A549 (cell line): ENCODE measurements around the gene GPR17. TPM values are rescaled to one million over a fixed set of nuclear protein-coding genes. Genes with fewer than 3 reads are reported as not detected.

Experiments
- ATAC-seq, 2 experiments: fragments of 200-7000 bp in 1 of 2; fragments of >200 bp in 1 of 2; cut with Nextera tagmentation in 1 of 2; cut with Tn5 transposase in 1 of 2; 3 replicates each; pipeline versions ENCODE4 v1.8.0 to v1.9.1; 2018 to 2020; ENCODE audit warnings: mild to moderate bottlenecking in 1 of 2, moderate library complexity in 1 of 2
- CTCF ChIA-PET: fragments of 300-600 bp; sonication (Branson Sonifier 250); formaldehyde crosslinking; extraction: SDS; loops from one replicate; lab custom pipeline; 2021; ENCODE audit warnings: antibody characterized with exemption, inconsistent platforms; lab: Yijun Ruan, JAX
- POLR2A ChIA-PET: fragments of 350-600 bp; formaldehyde crosslinking; extraction: SDS; loops from one replicate; lab custom pipeline; 2021; ENCODE audit warnings: antibody characterized with exemption, inconsistent platforms; lab: Yijun Ruan, JAX
- DNase-seq, 2 experiments: peaks; one replicate each; pipeline versions ENCODE4 v3.0.0 to v3.0.0-alpha.2; 2011 to 2016; ENCODE audit warnings: low read depth in 1 of 2, low spot score in 1 of 2
- FAIRE-seq: peaks from 2 replicates; lab custom pipeline; 2011; peaks lifted over from hg19 to GRCh38; lab: Jason Lieb, UNC
- H3K27ac ChIP-seq, 2 experiments: fragments of >200 bp; sonication (Bioruptor Twin); formaldehyde crosslinking; 3 replicates each; pipeline ENCODE4 v1.5.1; 2016 to 2017
- H3K4me1 ChIP-seq: fragments of >200 bp; sonication (Bioruptor Twin); formaldehyde crosslinking; 3 replicates; pipeline ENCODE4 v1.6.1; 2016
- H3K4me2 ChIP-seq: fragments of >200 bp; sonication (Bioruptor Twin); formaldehyde crosslinking; 3 replicates; pipeline ENCODE4 v1.6.1; 2016
- H3K4me3 ChIP-seq: fragments of >200 bp; sonication (Bioruptor Twin); formaldehyde crosslinking; 3 replicates; pipeline ENCODE4 v1.5.1; 2016
- H3K9me3 ChIP-seq: fragments of >200 bp; sonication (Bioruptor Twin); formaldehyde crosslinking; 3 replicates; pipeline ENCODE4 v1.6.1; 2016
- CBX2 ChIP-seq: fragments of 200-600 bp; sonication (generic); IDR thresholded peaks from 2 replicates; pipeline ENCODE4 v1.6.1; 2016; ENCODE audit warnings: low read depth, mild to moderate bottlenecking, borderline replicate concordance
- CBX8 ChIP-seq: fragments of 200-600 bp; sonication (generic); IDR thresholded peaks from 2 replicates; pipeline ENCODE4 v1.6.1; 2016
- CEBPB ChIP-seq, 2 experiments: fragments of >200 bp in 1 of 2; sonication (Bioruptor Twin) in 1 of 2; formaldehyde crosslinking in 1 of 2; IDR thresholded peaks; 2 replicates each; pipeline ENCODE4 v1.6.1; 2012 to 2016
- CHD2 ChIP-seq: fragments of 150-350 bp; IDR thresholded peaks from 2 replicates; pipeline ENCODE4 v1.6.1; 2014; ENCODE audit warnings: low read length; ENCODE audit not compliant: partially characterized antibody
- CHD4 ChIP-seq: fragments of 200-600 bp; sonication (generic); IDR thresholded peaks from 2 replicates; pipeline ENCODE4 v1.6.1; 2016; ENCODE audit warnings: antibody characterized with exemption, mild to moderate bottlenecking, borderline replicate concordance
- CTCF ChIP-seq: fragments of >200 bp; sonication (Bioruptor Twin); formaldehyde crosslinking; IDR thresholded peaks from 3 replicates; pipeline ENCODE4 v1.5.1; 2016
- EHF ChIP-seq: fragments of 250-450 bp; sonication (Bioruptor Pico); IDR thresholded peaks from 2 replicates; pipeline ENCODE4 v1.5.0; 2020; ENCODE audit warnings: mild to moderate bottlenecking
- EHMT2 ChIP-seq: fragments of 200-600 bp; sonication (generic); IDR thresholded peaks from 2 replicates; pipeline ENCODE4 v1.6.1; 2016; ENCODE audit warnings: antibody characterized with exemption, low read depth, mild to moderate bottlenecking, moderate library complexity
- EP300 ChIP-seq, 2 experiments: fragments of >200 bp; sonication (Bioruptor Twin); formaldehyde crosslinking; IDR thresholded peaks; 2 replicates in 1 of 2; 3 replicates in 1 of 2; pipeline ENCODE4 v1.6.1; 2016 to 2017
- FOXS1 ChIP-seq: fragments of 250-450 bp; sonication (Bioruptor Pico); IDR thresholded peaks from 2 replicates; pipeline ENCODE4 v1.5.0; 2020; ENCODE audit warnings: mild to moderate bottlenecking, moderate library complexity
- HDAC2 ChIP-seq: fragments of 200-600 bp; sonication (generic); IDR thresholded peaks from 2 replicates; pipeline ENCODE4 v1.6.1; 2016
- HEYL ChIP-seq: fragments of 250-450 bp; sonication (Bioruptor Pico); IDR thresholded peaks from 2 replicates; pipeline ENCODE4 v1.8.0; 2021; ENCODE audit warnings: mild to moderate bottlenecking, moderate library complexity
- HMGXB4 ChIP-seq: fragments of 250-450 bp; sonication (Bioruptor Pico); IDR thresholded peaks from 2 replicates; pipeline ENCODE4 v1.5.0; 2021; ENCODE audit warnings: mild to moderate bottlenecking, moderate library complexity, borderline replicate concordance
- HOXA7 ChIP-seq: fragments of 250-450 bp; sonication (Bioruptor Pico); IDR thresholded peaks from 2 replicates; pipeline ENCODE4 v1.5.0; 2020; ENCODE audit warnings: mild to moderate bottlenecking, moderate library complexity
- HOXB5 ChIP-seq: fragments of 250-450 bp; sonication (Bioruptor Pico); IDR thresholded peaks from 2 replicates; pipeline ENCODE4 v1.5.0; 2020; ENCODE audit warnings: mild to moderate bottlenecking, moderate library complexity
- KDM1A ChIP-seq: fragments of 200-600 bp; sonication (generic); IDR thresholded peaks from 2 replicates; pipeline ENCODE4 v1.6.1; 2016; ENCODE audit warnings: low read depth, mild to moderate bottlenecking
- NPAS2 ChIP-seq: fragments of 250-450 bp; sonication (Bioruptor Pico); IDR thresholded peaks from 2 replicates; pipeline ENCODE4 v1.8.0; 2022; ENCODE audit warnings: mild to moderate bottlenecking, moderate library complexity, borderline replicate concordance
- PHF8 ChIP-seq: fragments of 200-600 bp; sonication (generic); IDR thresholded peaks from 2 replicates; pipeline ENCODE4 v1.6.1; 2016; ENCODE audit warnings: low read depth, mild to moderate bottlenecking, antibody characterized with exemption, moderate library complexity, borderline replicate concordance
- POLR2A ChIP-seq: IDR thresholded peaks from 2 replicates; pipeline ENCODE4 v1.6.1; 2012; ENCODE audit warnings: mild to moderate bottlenecking, low read length
- RAD21 ChIP-seq, 2 experiments: fragments of >200 bp in 1 of 2; sonication (Bioruptor Twin) in 1 of 2; formaldehyde crosslinking in 1 of 2; IDR thresholded peaks in 1 of 2; conservative IDR thresholded peaks in 1 of 2; 2 replicates in 1 of 2; 3 replicates in 1 of 2; pipeline ENCODE4 v1.6.1; 2012 to 2018; ENCODE audit warnings: inconsistent platforms in 1 of 2
- RCOR1 ChIP-seq: fragments of 150-350 bp; IDR thresholded peaks from 2 replicates; pipeline ENCODE4 v1.6.1; 2014; ENCODE audit warnings: antibody characterized with exemption, low read length, low read depth
- RNF2 ChIP-seq: fragments of 200-600 bp; sonication (generic); IDR thresholded peaks from 2 replicates; pipeline ENCODE4 v1.6.1; 2016; ENCODE audit warnings: low read depth, mild to moderate bottlenecking, antibody characterized with exemption, moderate library complexity, borderline replicate concordance
- SMC3 ChIP-seq: fragments of >200 bp; sonication (Bioruptor Twin); formaldehyde crosslinking; IDR thresholded peaks from 3 replicates; pipeline ENCODE4 v1.6.1; 2018; ENCODE audit warnings: inconsistent platforms
- TFCP2L1 ChIP-seq: fragments of 250-450 bp; sonication (Bioruptor Pico); IDR thresholded peaks from 2 replicates; pipeline ENCODE4 v1.5.0; 2021; ENCODE audit warnings: mild to moderate bottlenecking
- TP53 ChIP-seq: fragments of 250-450 bp; sonication (Bioruptor Pico); IDR thresholded peaks from 2 replicates; pipeline ENCODE4 v1.5.0; 2021; ENCODE audit warnings: mild to moderate bottlenecking, moderate library complexity
- ZSCAN20 ChIP-seq: fragments of 250-450 bp; sonication (Bioruptor Pico); IDR thresholded peaks from 2 replicates; pipeline ENCODE4 v1.8.0; 2022; ENCODE audit warnings: mild to moderate bottlenecking, moderate library complexity
- WGBS: methylation state at CpG from one replicate; pipeline ENCODE4 v1.1.6; 2017; ENCODE audit errors: missing lambda C conversion rate; 5-methylcytosine and 5-hydroxymethylcytosine counted together
- polyA plus RNA-seq, 4 experiments: library from polyadenylated mRNA; depleted of rRNA in 3 of 4; stranded (reverse); fragments of >200 nt; fragmentation: RNase III in 1 of 4; extraction: RNeasy Plus Mini Kit Qiagen cat#74134 plus additional on column Dnase treatment in 1 of 4; gene quantifications; 2 replicates in 3 of 4; 3 replicates in 1 of 4; pipeline ENCODE4 v1.2.3, GENCODE V29; 2011 to 2017
- TF ChIP-seq, protein P1 (sequence below): fragments of >200 bp; sonication (Bioruptor Twin); formaldehyde crosslinking; IDR thresholded peaks from 3 replicates; pipeline ENCODE4 v1.6.1; 2016
- TF ChIP-seq, protein P2 (sequence below): fragments of 250-450 bp; sonication (Bioruptor Pico); IDR thresholded peaks from 2 replicates; pipeline ENCODE4 v1.5.0; 2020; ENCODE audit warnings: low read depth, mild to moderate bottlenecking, moderate library complexity
- TF ChIP-seq, protein P3 (sequence below): IDR thresholded peaks from 2 replicates; pipeline ENCODE4 v1.6.1; 2012

GPR17 gene
- polyA plus RNA-seq, 2 of the 4 experiments (the other 2 are of a cell fraction), result not detected

DNA sequence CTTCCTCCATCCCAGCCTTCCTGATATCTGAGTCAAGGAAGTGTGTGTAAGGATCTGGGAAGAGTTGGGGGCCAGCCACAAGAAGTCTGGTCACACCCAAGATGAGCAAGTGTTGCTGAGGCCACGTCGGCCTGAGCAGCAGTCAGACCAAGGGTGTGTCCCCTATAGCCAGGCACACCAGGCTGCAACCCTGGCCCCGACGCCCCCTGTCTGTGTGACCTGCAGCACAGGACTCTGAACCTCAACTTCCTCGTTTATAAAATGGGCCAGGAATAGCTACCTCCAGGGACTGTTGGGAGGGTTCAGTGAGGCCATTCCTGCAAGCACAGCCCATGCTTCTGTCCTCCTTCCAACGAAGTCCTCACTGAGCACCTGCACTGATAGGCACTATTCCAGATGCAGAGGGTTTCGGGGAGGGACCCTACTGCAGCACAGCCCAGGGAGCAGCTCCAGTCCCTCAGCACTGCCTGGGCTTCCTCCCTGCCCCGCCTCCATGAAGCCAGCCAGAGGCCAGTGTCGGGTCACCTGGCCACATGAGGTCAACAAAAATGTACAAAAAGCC is 16.1 kb downstream of the GPR17 start:
- no peak overlapping the region for H3K4me2 ChIP-seq
- DNase-seq, result no peak
- H3K4me3 ChIP-seq, result no peak overlapping the region
- no peak for FAIRE-seq
- POLR2A ChIA-PET, result no interaction called here
- CTCF ChIA-PET, result interaction anchor here (1.1 to 5.0 kb wide), 2 partner anchors 12 to 71 kb away, joined by 4 to 25 read pairs; no protein-coding TSS in a partner anchor
- H3K4me1 ChIP-seq, result no peaks in the 10 kb centered on the region
- H3K27ac ChIP-seq, result no peak overlapping the region
- H3K9me3 ChIP-seq, result no peaks in the 10 kb centered on the region
- TF ChIP-seq SMC3 (no peak), EHF (CRISPR knock-in tag) (no peak), CBX8 (no peak), CHD2 (no peak), CBX2 (no peak), EP300 (IDR thresholded peaks at IDR 0.05) (no peak), EHMT2 (no peak), PHF8 (no peak), RAD21 (conservative IDR thresholded peaks at IDR 0.05 in 1 of 2, IDR thresholded peaks at IDR 0.05 in 1 of 2) (no peak), KDM1A (no peak), CEBPB (IDR thresholded peaks at IDR 0.05) (no peak), HEYL (CRISPR knock-in tag) (no peak), HOXB5 (CRISPR knock-in tag) (no peak)
- TF ChIP-seq, protein P1, sequence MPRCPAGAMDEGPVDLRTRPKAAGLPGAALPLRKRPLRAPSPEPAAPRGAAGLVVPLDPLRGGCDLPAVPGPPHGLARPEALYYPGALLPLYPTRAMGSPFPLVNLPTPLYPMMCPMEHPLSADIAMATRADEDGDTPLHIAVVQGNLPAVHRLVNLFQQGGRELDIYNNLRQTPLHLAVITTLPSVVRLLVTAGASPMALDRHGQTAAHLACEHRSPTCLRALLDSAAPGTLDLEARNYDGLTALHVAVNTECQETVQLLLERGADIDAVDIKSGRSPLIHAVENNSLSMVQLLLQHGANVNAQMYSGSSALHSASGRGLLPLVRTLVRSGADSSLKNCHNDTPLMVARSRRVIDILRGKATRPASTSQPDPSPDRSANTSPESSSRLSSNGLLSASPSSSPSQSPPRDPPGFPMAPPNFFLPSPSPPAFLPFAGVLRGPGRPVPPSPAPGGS, result no peak
- TF ChIP-seq, protein P2, sequence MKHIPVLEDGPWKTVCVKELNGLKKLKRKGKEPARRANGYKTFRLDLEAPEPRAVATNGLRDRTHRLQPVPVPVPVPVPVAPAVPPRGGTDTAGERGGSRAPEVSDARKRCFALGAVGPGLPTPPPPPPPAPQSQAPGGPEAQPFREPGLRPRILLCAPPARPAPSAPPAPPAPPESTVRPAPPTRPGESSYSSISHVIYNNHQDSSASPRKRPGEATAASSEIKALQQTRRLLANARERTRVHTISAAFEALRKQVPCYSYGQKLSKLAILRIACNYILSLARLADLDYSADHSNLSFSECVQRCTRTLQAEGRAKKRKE (CRISPR knock-in tag), result no peak
- 64% methylated on average over 9 of the region's 9 CpGs for WGBS
- ATAC-seq, result no peak

DNA sequence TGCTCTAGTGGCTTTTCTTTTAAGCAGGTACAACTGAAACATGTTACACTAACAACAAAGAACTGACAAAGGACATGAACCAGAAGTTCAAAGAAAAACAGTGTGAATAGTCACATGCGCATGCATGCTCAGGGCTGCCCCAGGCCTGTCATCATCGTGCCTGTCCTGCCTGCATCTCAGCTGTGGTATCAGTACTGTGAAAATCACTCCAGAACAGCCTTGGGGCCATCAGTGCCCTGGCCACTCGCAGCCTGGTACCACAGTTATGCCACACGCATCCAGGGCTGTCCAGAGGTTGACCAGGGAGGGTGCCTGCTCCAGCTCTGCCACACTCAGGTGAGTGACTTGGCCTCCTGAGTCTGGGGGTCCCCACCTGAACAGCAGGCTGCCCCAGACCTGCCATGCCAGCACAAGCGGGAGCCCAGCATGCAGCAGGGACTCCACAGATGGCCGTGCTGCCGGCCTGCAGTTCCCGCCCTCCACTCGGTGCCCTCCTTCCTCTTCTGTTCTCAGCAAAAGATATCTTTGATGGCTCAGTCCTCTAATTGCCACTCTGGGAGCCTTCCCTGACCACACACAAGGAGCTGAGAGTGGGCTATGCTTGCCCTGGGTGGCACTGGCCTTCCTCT is 17.1 kb downstream of the GPR17 start:
- 78% methylated on average over 7 of the region's 9 CpGs for WGBS
- Histone ChIP-seq H3K9me3 (no peaks in the 10 kb centered on the region; the same call in 2 of the 3 replicates), H3K4me1 (no peaks in the 10 kb centered on the region), H3K27ac (no peak overlapping the region), H3K4me2 (no peak overlapping the region), H3K4me3 (no peak overlapping the region)
- CTCF ChIA-PET, result interaction anchor here (5.0 kb wide), 1 partner anchor 13 kb away, joined by 25 read pairs; no protein-coding TSS in a partner anchor
- DNase-seq, result no peak
- TF ChIP-seq CHD4 (no peak), RNF2 (no peak), CBX2 (no peak), ZSCAN20 (CRISPR knock-in tag) (no peak), POLR2A (no peak), HDAC2 (no peak), SMC3 (no peak), HOXA7 (CRISPR knock-in tag) (no peak), RCOR1 (no peak), NPAS2 (CRISPR knock-in tag) (no peak), FOXS1 (CRISPR knock-in tag) (no peak), HMGXB4 (CRISPR knock-in tag) (no peak), CHD2 (no peak), TP53 (no peak), CEBPB (IDR thresholded peaks at IDR 0.05) (no peak), TFCP2L1 (CRISPR knock-in tag) (no peak), CTCF (no peak)
- TF ChIP-seq, protein P1, result no peak
- TF ChIP-seq, protein P3, sequence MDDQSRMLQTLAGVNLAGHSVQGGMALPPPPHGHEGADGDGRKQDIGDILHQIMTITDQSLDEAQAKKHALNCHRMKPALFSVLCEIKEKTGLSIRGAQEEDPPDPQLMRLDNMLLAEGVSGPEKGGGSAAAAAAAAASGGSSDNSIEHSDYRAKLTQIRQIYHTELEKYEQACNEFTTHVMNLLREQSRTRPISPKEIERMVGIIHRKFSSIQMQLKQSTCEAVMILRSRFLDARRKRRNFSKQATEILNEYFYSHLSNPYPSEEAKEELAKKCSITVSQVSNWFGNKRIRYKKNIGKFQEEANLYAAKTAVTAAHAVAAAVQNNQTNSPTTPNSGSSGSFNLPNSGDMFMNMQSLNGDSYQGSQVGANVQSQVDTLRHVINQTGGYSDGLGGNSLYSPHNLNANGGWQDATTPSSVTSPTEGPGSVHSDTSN, result no peak
- POLR2A ChIA-PET, result no interaction called here
- FAIRE-seq, result no peak
- no peak; a peak in 1 of 6 replicates for ATAC-seq
